T47D (cell line): ENCODE measurements around the gene TRIM33.
"Not testable (repeated sequence)": the region's sequence is repeated elsewhere in the genome, so short reads cannot be mapped to it uniquely, and the experiment has no call there.

Experiments
- DNase-seq, 2 experiments: peaks; one replicate each; pipeline versions ENCODE4 v3.0.0 to v3.0.0-alpha.2; 2011 to 2012; ENCODE audit warnings: low read depth in 1 of 2, low spot score in 1 of 2
- JUND ChIP-seq: IDR thresholded peaks from 2 replicates; pipeline ENCODE4 v1.6.1; 2012; ENCODE audit warnings: low read depth
- in situ Hi-C: cut with HindIII; loops from 2 replicates; pipeline ENCODE4 v1.10.0; 2016; ENCODE audit warnings: low sequenced_read_pairs, low pct_unique_long_range_greater_than_20kb

The TRIM33 gene

DNA sequence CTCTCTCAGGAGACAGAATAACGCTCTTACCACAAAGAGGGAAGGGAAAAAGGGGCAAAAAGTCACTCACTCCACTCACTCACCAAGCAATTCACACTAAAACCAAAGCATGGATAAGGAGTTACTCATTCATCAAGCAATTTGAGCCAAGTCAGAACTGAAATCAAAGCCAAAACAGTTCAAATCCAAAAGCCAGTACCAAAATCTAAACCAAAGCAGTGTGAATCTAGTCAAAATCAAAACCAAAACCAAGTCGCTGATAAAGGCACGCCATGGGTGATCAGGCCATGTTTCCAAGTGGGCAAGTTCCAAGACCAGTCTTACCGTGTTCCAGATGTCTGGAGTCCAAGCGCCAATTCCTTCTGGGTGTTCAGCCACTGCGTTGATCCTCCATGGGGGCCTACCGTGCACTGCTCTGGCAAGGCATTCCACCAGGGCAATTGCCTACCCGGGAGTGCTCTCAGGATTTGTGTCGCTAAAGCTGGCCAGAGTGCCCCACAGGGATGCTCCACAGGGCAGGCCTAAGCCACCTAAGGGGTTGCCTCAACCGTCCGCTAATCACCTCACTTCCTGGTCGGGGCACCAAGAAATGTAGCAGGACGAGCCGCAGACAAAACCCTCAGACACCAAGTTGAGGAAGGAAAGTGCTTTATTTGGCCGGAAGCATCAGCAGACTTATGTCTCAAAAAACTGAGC is 142.3 kb downstream of the TRIM33 start:
- in situ Hi-C loops, result no loop called here
- TF ChIP-seq JUND, result no peak
- no peak for DNase-seq

DNA sequence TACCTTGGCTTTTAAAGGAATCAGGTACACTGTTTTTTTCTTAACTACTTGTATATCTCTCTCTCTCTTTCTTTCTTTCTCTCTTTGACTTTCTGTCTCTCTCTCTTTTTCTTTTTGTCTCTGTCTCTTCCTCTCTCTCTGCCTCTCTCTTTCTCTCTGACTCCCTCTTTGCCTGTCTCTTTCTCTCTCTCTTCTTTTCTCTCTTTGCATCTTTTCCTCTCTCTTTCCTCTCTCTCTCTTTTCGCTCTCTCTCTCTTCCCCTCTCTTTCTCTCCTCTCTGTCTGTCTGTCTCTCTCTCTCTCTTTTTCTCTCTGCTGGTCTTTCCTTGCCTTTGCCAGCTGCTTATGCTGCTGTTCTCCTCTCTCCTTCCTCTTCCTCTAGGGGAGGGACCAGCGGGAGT is 143.2 kb downstream of the TRIM33 start:
- in situ Hi-C loops, result no loop called here
- no peak for DNase-seq
- TF ChIP-seq JUND, result no peak

DNA sequence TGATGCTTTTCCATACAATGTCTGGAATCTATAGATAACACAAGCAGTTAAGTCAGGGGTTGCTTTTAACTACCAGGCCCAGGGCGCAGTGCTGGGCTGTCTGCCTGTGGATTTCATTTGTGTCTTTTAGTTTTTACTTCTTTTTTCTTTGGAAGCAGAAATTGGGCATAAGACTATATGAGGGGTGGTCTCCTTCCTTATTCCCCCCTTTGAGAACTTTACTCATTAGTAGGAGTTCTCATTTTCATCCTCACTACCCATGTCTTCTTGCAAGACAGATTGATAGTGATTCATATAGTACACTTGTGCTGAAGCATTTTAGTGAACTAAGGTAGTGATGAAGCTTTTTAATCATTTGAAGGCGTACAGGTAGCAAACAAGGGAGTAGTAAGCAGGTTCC is 147.8 kb downstream of the TRIM33 start:
- DNase-seq, in situ Hi-C loops: not testable (repeated sequence)

DNA sequence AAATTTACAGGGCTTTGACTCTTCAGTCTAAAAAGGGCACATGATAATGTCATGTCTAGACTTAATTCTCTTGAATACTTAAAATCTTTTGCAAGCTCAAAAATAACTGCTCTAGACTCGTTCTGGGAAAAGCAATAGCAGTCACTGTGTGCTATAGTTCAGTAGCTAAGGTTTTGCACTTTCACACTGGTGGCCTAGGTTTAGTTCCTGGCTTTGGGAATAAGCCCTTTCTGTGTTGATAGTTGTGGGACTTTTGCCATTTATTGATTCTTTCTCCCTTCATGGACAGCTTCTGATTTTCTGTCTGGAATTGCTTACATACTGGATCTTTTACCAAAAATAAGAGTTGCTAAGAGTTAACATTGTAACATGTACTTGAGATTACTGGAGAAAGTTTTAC is 151.2 kb downstream of the TRIM33 start:
- no peak for DNase-seq
- in situ Hi-C loops, result no loop called here
- TF ChIP-seq JUND, result no peak

DNA sequence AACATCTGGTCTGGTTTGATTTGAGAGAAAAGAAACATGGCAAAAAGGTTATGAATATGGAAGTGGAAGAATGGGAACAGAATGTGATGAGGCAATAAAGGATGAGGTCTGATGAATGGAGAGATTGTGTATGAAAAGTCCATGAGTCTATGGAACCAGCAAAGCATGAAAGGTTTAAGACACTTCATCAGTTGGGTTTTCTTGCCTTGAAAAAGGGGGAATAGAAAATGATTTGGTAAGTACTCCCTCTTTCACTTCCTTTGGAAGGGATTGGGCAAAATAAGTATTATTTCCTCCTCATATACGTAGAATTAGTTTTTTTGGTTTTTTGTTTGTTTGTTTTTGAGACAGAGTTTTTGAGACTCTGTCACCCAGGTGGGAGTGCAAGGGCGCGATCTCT is 155.8 kb downstream of the TRIM33 start:
- in situ Hi-C loops, result no loop called here
- no peak for DNase-seq
- TF ChIP-seq JUND, result no peak

- no peak for TF ChIP-seq JUND
- DNase-seq, result no peak
- in situ Hi-C loops, result no loop called here
Observed at GRCh38 chr1:114353262-114353661, 157.7 kb downstream of the TRIM33 start.

GRCh38 chr1:114352797-114353196 is 158.2 kb downstream of the TRIM33 start:
- no peak for DNase-seq
- in situ Hi-C loops, result no loop called here
- no peak for TF ChIP-seq JUND

DNA sequence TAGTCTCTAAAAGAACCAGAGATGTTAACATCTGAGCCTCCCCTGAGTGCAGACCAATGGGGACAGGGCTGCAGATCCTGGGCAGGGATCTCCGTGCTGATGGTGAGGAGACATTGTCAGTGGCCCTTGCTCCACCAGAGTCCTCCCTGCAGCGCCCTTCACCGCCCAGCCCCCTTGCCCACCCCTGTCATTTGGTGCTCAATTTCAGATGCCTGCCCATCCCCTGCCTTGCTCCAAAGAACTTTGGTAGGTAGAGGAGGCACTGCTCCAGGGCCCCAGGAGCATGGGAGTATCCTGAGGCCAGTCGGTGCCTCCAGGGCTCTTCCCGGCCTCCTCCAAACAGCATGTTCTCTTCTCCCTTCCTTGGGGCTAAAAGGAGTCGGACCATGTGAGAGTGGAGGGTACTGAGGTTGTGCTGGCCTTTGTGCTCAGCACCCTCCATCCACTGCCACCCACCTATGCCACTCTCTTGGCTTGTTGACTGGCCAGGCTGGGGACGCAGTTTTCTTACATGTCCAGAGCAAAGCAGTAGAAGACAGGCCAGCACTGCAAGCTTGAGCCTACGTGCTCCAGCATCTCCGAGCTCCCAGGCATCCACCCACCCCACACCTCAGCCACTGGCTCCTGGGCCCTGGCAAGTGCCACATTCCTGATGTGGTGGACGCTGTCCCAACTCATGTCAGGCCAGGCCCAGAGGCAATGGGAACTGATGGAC is 160.1 kb downstream of the TRIM33 start:
- in situ Hi-C loops, result no loop called here
- TF ChIP-seq JUND, result no peak
- DNase-seq, result no peak

DNA sequence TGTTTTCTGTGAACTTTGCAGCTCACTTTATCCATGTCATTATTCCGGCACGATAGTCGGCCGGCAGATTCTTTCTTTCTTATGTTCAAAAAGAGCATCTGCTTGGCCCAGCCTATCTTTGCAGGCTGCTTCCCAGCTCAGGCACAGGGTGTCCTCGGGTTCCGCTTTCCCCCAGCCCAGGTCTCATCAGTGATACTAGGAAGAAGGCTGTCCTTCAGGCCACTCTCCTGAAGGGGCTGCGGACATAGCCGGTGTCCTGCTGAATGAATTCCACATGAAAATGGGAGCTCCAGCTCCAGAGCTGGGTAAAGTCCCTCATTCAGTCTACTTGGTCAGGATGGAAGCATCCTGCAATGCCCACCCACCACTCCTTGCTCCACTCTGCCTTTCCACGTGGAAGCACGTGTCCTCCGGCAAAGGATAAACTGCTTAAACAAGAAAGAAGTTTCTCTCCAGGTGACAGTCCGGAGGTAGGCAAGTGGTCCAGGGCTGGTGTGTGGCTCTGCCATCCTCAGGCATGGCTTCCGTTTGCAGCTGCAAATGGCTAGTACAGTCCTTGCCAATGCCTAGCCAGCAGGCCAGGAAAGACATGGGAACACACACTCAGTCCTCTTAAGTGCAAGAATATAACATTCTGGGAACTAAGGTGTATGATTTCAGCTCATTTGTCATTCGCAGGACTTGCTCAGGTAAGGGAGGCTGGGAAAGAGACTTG is 161.0 kb downstream of the TRIM33 start:
- no peak for TF ChIP-seq JUND
- in situ Hi-C loops, result no loop called here
- DNase-seq, result no peak

- in situ Hi-C loops, result no loop called here
- no peak for TF ChIP-seq JUND
- no peak for DNase-seq
Observed at GRCh38 chr1:114347431-114348209, 163.4 kb downstream of the TRIM33 start.

- DNase-seq, result peak; percentile 84 to 93
- in situ Hi-C loops, result no loop called here
- no peak for TF ChIP-seq JUND
Observed at GRCh38 chr1:114346480-114347029, 164.4 kb downstream of the TRIM33 start.

GRCh38 chr1:114345930-114346479 is 165.0 kb downstream of the TRIM33 start:
- no peak for TF ChIP-seq JUND
- in situ Hi-C loops, result no loop called here
- DNase-seq, result no peak

DNA sequence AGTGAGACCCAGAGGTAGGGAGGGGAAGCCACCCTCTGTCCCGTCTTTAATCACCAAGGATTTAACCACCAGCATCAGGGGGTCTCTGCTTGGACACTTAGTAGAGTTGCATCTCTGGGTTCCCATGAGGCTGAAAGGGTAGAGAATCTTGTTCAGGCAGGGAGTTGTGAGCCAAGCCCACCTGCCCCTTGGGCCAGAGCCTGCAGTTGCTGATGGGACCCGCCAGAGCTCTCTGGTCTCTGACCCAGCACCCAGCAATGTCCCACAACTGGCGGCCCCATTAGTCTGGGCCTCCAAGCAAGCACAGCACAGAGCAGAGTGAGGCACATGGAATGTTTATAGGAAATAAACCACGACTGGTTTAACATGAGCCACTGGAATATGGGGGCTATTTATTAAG is 166.3 kb downstream of the TRIM33 start:
- in situ Hi-C loops, result no loop called here
- no peak for DNase-seq
- TF ChIP-seq JUND, result no peak
